Activated CD4-positive, alpha-beta memory T cell treated with anti-CD3 and anti-CD28 coated beads for 36 hours (primary cell): ENCODE measurements around the gene STIMATE. TPM values are rescaled to one million over a fixed set of nuclear protein-coding genes. Genes with fewer than 3 reads are reported as not detected.

Source experiments
- CTCF ChIA-PET: fragments of 350-600 bp; sonication (Branson Sonifier 250); formaldehyde crosslinking; loops from one replicate; lab custom pipeline; 2021; ENCODE audit warnings: antibody characterized with exemption, inconsistent platforms; lab: Charles Lee
- POLR2A ChIA-PET: fragments of 350-600 bp; sonication (Branson Sonifier 250); formaldehyde crosslinking; loops from one replicate; lab custom pipeline; 2021; ENCODE audit warnings: antibody characterized with exemption; lab: Charles Lee
- DNase-seq: peaks from one replicate; pipeline ENCODE4 v3.0.0-alpha.2; 2020
- H3K27ac Mint-ChIP-seq: one replicate; pipeline ENCODE4 v1.8.0; 2021; ENCODE audit warnings: mixed read lengths
- H3K27me3 Mint-ChIP-seq: one replicate; pipeline ENCODE4 v1.8.0; 2021; ENCODE audit warnings: mixed read lengths
- H3K36me3 Mint-ChIP-seq: one replicate; pipeline ENCODE4 v1.8.0; 2021; ENCODE audit warnings: mixed read lengths
- H3K4me1 Mint-ChIP-seq: one replicate; pipeline ENCODE4 v1.8.0; 2021; ENCODE audit warnings: low read depth, mixed read lengths
- H3K4me3 Mint-ChIP-seq: one replicate; pipeline ENCODE4 v1.8.0; 2021; ENCODE audit warnings: mild to moderate bottlenecking, mixed read lengths
- H3K9me3 Mint-ChIP-seq: one replicate; pipeline ENCODE4 v1.8.0; 2021; ENCODE audit warnings: mixed read lengths
- intact Hi-C: fragments of 100-400 bp; cut with micrococcal nuclease; formaldehyde crosslinking; loops from one replicate; pipeline ENCODE4 v1.15.1; 2023
- total RNA-seq, 2 experiments: library from RNA; stranded (reverse); gene quantifications; one replicate each; pipeline ENCODE4 v1.2.3, GENCODE V29; 2021

STIMATE gene
- total RNA-seq, 2 experiments from 2014 or later = 13.0 to 18.3 TPM

DNA sequence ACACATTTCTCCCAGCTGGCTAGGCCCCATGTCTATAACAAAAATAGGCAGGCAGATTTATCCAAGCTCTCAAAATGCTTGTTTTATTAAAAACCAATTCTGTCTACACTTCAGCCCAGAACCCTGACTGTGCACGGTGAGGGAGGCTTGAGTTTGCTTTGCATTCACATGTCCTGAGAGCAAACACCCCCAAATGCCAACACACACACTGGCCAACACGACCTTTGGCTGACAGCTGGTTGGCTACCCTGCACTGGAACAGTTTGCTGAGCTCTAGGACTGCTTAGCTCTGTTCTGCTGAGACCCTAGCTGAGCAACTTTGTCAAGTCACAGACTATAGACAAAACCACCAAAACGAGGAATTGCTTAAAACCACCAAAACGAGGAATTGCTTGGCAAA is 3.6 kb downstream of the STIMATE start:
- ChIA-PET CTCF (interaction anchor here (0.6 to 4.8 kb wide), 6 partner anchors 13 to 179 kb away, joined by 3 to 46 read pairs (median 6); no protein-coding TSS in a partner anchor), POLR2A (interaction anchor here (0.9 to 1.5 kb wide), 3 partner anchors 8 to 152 kb away, joined by 3 read pairs; partner anchors contain the start of genes NEK4 and SFMBT1)
- H3K36me3 Mint-ChIP-seq = no peaks in the 10 kb centered on the region
- no peak for DNase-seq
- peaks cover 76% of the 10 kb centered on the region for H3K4me1 Mint-ChIP-seq
- intact Hi-C loops = loop anchor here (2.0 to 10.0 kb wide), 4 partner anchors 41 to 361 kb away; partner anchors contain the start of genes NT5DC2, TKT and UQCC5
- H3K27ac Mint-ChIP-seq = peak overlapping the region; percentile 73
- H3K9me3 Mint-ChIP-seq = no peaks in the 10 kb centered on the region
- no peaks in the 10 kb centered on the region for H3K27me3 Mint-ChIP-seq
- peak overlapping the region; percentile 69 for H3K4me3 Mint-ChIP-seq

DNA sequence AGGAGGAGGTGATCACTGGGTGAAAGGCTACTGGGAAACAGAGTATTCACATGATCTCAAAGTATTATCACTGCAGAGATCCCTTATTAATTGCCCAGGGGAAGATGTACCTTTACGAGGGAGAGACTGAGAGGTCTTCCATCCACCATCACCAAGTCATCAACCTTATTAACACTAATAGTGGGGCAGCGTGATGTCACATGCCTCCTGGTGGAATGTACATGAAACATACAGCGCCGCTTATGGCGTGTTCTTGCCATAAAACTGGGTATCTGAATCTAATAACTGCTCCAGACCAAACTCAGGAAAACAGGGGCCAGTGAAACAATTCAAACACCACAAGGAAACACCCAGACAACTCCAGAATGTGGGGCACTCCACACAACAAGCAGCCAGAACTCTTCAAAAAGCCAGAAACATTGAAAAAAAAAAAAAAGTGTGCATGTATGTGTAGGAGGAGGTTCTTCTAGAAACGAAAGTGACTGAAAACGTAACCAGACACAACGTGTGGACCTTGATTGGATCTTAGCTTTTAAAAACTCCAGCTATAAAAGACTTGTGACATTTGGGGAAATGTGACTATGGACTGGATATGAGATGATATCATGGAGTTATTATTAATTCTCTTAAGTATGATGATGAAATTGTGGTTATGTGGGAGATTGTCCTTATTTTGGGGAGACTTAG is 4.6 kb downstream of the STIMATE start:
- no peaks in the 10 kb centered on the region for H3K9me3 Mint-ChIP-seq
- ChIA-PET POLR2A (interaction anchor here (0.9 to 1.5 kb wide), 4 partner anchors 9 to 153 kb away, joined by 3 read pairs; partner anchors contain the start of genes NEK4 and SFMBT1), CTCF (interaction anchor here (0.6 to 4.8 kb wide), 16 partner anchors 9 to 295 kb away, joined by 3 to 46 read pairs (median 4); no protein-coding TSS in a partner anchor)
- H3K4me3 Mint-ChIP-seq = peak overlapping the region; percentile 69
- DNase-seq = peak; percentile 38
- H3K4me1 Mint-ChIP-seq = peaks cover 71% of the 10 kb centered on the region
- H3K27ac Mint-ChIP-seq = peak overlapping the region; percentile 73
- intact Hi-C loops = loop anchor here (2.0 to 10.0 kb wide), 3 partner anchors 42 to 362 kb away; partner anchors contain the start of genes NT5DC2, TKT and UQCC5
- no peaks in the 10 kb centered on the region for H3K27me3 Mint-ChIP-seq
- H3K36me3 Mint-ChIP-seq = no peaks in the 10 kb centered on the region

DNA sequence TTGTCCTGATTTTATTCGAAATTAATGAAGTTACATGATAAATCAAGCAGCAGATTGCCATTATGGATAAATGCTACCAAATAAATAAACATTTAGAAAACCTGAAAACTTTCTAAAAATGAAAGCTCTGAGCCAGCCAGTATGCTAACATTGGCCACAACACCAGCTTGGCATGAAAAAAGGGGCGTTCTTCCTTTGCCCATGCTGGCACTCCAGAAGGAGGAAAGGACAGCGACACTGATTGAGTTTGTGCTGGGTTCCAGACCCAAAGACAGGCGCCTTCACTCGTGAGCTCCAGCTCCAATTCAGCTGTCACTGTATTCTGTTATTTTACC is 5.1 kb downstream of the STIMATE start:
- no peaks in the 10 kb centered on the region for H3K36me3 Mint-ChIP-seq
- H3K4me1 Mint-ChIP-seq = peaks cover 71% of the 10 kb centered on the region
- intact Hi-C loops = loop anchor here (2.0 to 10.0 kb wide), 3 partner anchors 43 to 363 kb away; partner anchors contain the start of genes NT5DC2, TKT and UQCC5

DNA sequence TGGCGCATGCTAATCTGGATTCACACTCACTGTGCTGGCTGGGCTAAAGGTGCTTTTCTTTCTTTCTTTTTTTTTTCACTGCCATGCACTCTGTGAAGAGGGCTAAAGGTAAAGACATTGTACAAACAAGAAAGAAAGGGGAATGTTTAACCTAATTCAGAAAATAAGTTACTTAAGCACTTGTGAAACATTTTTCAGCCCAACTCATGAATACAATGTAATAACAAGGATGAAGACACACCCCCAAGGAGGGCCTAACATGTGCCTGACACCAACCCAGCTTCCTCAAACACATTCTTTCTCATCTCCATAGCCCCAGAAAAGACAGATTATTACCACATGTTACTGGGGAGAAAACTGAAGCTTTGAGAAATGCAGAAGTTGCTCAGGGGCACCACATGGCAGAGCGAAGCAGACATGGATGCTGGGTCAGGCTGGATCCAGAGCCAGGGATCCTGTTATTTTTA is 5.7 kb downstream of the STIMATE start:
- H3K4me3 Mint-ChIP-seq = no peak overlapping the region
- H3K4me1 Mint-ChIP-seq = peaks cover 68% of the 10 kb centered on the region
- no peaks in the 10 kb centered on the region for H3K27me3 Mint-ChIP-seq
- CTCF ChIA-PET = interaction anchor here (0.7 to 4.8 kb wide), 3 partner anchors 11 to 39 kb away, joined by 3 to 46 read pairs (median 3); no protein-coding TSS in a partner anchor
- intact Hi-C loops = loop anchor here (1.0 to 10.0 kb wide), 5 partner anchors 11 to 363 kb away; partner anchors contain the start of genes NT5DC2, TKT and UQCC5
- DNase-seq = no peak
- H3K27ac Mint-ChIP-seq = peak overlapping the region; percentile 73
- H3K9me3 Mint-ChIP-seq = no peaks in the 10 kb centered on the region
- peaks cover 1% of the 10 kb centered on the region for H3K36me3 Mint-ChIP-seq
- POLR2A ChIA-PET = interaction anchor here (0.6 kb wide), 1 partner anchor 224 kb away, joined by 3 read pairs; no protein-coding TSS in a partner anchor

More for the DNA sequence above, 5.1 kb downstream of the STIMATE start:
- Mint-ChIP-seq H3K4me3 (peak overlapping the region; percentile 69), H3K9me3 (no peaks in the 10 kb centered on the region), H3K27me3 (no peaks in the 10 kb centered on the region), H3K27ac (peak overlapping the region; percentile 73)
- no peak for DNase-seq
- ChIA-PET CTCF (interaction anchor here (0.7 to 4.8 kb wide), 4 partner anchors 9 to 38 kb away, joined by 3 to 46 read pairs (median 3); no protein-coding TSS in a partner anchor), POLR2A (interaction anchor here (0.6 to 1.3 kb wide), 3 partner anchors 12 to 224 kb away, joined by 3 read pairs; partner anchors contain the start of gene NEK4)

DNA sequence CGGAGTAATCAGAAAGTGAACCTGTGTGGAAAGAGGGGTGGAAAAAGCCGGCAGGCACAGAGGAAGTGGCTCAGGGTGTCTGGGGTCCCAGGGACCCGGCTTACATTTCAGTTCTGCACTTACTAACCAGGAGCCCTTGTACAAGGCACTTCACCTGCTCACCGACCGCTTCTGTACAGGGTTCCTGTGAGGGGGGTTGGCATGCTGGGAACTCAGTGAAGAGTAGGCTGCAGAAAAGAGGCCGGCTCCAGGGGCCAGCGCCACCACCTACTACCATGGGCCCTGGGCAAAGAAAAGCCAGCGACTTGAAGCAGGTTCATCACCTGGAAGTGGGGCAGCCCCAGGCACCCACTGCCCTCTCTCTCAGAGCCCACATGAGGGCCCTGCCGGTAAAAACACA is 6.2 kb downstream of the STIMATE start:
- ChIA-PET POLR2A (no interaction called here), CTCF (interaction anchor here (4.8 kb wide), 1 partner anchor 11 kb away, joined by 46 read pairs; no protein-coding TSS in a partner anchor)
- peak overlapping the region; percentile 73 for H3K27ac Mint-ChIP-seq
- no peaks in the 10 kb centered on the region for H3K27me3 Mint-ChIP-seq
- DNase-seq = peak; percentile 73
- peaks cover 65% of the 10 kb centered on the region for H3K4me1 Mint-ChIP-seq
- H3K36me3 Mint-ChIP-seq = peaks cover 3% of the 10 kb centered on the region
- intact Hi-C loops = loop anchor here (1.0 to 10.0 kb wide), 4 partner anchors 11 to 364 kb away; partner anchors contain the start of genes NT5DC2, TKT and UQCC5
- H3K9me3 Mint-ChIP-seq = no peaks in the 10 kb centered on the region
- H3K4me3 Mint-ChIP-seq = no peak overlapping the region

DNA sequence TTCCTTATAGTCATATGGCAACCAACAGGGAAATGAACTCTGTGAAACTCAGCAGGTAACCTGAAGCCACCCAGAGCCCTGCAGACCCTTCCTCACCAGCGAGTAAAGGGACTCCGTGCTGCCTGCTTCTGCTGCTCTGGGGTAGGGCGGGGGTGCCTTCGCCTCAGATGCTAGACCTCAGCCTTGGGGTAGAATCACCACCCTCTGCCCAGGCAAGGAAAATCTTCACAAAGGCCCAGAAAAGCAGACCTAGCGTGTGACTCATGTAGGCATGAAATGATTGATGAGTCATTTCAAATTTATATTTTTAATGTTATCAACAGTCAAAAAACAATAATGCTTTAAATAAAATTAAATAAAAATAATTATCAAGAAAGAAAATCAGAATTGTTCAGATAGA is 6.6 kb downstream of the STIMATE start:
- DNase-seq = peak; percentile 70
- CTCF ChIA-PET = no interaction called here
- Mint-ChIP-seq H3K9me3 (no peaks in the 10 kb centered on the region), H3K36me3 (peaks cover 6% of the 10 kb centered on the region), H3K4me1 (peaks cover 60% of the 10 kb centered on the region), H3K27ac (peak overlapping the region; percentile 80), H3K4me3 (no peak overlapping the region), H3K27me3 (no peaks in the 10 kb centered on the region)
- intact Hi-C loops = loop anchor here (1.0 to 10.0 kb wide), 4 partner anchors 10 to 364 kb away; partner anchors contain the start of genes NT5DC2, TKT and UQCC5
- POLR2A ChIA-PET = no interaction called here

DNA sequence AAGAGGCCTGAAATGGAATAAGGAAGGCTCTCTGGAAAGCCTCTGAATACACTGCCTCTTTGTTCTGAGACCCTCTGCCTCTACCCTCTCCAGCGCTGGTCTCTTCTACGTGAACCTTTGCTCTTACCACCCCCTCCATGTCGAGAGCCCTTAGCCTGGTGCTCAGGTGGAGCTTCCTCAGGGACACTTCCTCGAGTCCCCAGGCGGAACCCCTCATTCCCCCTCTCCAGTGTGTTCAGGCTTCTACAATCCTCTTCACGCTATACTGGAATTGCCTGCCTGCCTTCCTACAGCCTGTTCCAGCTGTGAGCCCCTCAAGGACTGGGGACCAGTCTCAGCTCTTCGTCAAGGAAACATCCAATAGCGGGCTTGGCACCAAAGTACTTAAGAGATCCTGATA is 7.4 kb downstream of the STIMATE start:
- peaks cover 14% of the 10 kb centered on the region for H3K36me3 Mint-ChIP-seq
- H3K4me1 Mint-ChIP-seq = peaks cover 52% of the 10 kb centered on the region
- no peak overlapping the region for H3K27ac Mint-ChIP-seq
- no peak overlapping the region for H3K4me3 Mint-ChIP-seq
- H3K27me3 Mint-ChIP-seq = no peaks in the 10 kb centered on the region
- intact Hi-C loops = loop anchor here (10.0 kb wide), 2 partner anchors 355 to 365 kb away; partner anchors contain the start of genes NT5DC2, TKT and UQCC5
- H3K9me3 Mint-ChIP-seq = no peaks in the 10 kb centered on the region
- DNase-seq = no peak
- POLR2A ChIA-PET = interaction anchor here (1.4 kb wide), 1 partner anchor 184 kb away, joined by 3 read pairs; the partner anchor contains the start of genes GLT8D1 and SPCS1
- CTCF ChIA-PET = interaction anchor here (1.9 kb wide), 1 partner anchor 9 kb away, joined by 6 read pairs; no protein-coding TSS in a partner anchor

DNA sequence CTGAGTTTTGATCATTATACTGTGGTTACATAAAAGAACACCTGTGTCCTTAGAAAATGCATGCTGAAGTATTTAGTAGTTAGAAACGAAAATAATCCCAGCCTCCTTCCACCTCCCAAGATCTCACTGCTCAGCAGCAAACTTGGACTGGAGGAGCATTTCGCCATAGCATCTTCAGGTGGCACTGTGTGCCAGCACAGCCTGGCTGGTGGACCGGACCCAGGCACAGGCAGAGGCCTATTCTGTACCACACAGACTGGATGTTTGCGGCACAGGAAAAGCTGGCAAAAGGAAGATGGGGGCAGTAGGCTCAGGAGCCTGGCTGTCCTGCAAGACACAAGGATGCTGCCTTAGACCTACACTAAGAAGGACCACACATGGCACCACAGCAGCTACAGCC is 10.2 kb downstream of the STIMATE start:
- Mint-ChIP-seq H3K27ac (no peak overlapping the region), H3K27me3 (no peaks in the 10 kb centered on the region), H3K4me1 (peaks cover 25% of the 10 kb centered on the region), H3K36me3 (peaks cover 19% of the 10 kb centered on the region), H3K9me3 (no peaks in the 10 kb centered on the region), H3K4me3 (no peak overlapping the region)
- DNase-seq = no peak
- CTCF ChIA-PET = no interaction called here
- POLR2A ChIA-PET = no interaction called here
- intact Hi-C loops = no loop called here

DNA sequence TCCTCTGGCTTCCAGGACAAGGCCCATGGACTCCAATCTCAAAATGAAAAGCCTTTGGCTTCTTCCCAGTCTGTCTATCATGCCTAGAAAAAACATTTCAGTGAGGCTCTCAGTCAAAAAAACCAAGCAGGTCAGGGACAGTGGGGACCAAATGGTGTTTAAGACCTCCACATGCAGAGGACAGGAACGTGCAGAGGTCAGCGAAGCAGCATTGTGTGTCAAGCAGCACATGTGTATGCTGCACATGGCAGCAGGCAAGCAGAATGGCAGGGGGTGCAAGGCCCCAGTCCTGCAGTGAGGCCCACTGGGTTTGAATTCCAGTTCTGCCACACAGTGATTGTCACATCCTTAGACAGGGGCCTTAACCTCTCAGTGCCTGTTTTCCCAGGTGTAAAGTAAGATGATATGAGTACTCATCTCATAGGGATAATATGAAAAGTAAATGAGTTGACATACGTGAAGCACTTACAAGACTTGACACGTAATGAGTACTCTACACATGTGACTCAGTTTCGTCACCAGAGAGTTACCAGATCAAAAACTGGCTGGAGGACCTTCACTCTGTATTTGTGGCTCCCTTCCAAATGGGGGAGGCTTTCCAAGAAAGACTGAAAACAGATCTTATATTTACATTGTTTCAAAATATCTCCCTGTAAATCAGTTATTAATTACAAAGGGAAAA is 11.2 kb downstream of the STIMATE start:
- ChIA-PET POLR2A (no interaction called here), CTCF (no interaction called here)
- H3K36me3 Mint-ChIP-seq = peaks cover 19% of the 10 kb centered on the region
- intact Hi-C loops = no loop called here
- no peaks in the 10 kb centered on the region for H3K9me3 Mint-ChIP-seq
- peaks cover 15% of the 10 kb centered on the region for H3K4me1 Mint-ChIP-seq
- H3K4me3 Mint-ChIP-seq = no peak overlapping the region
- no peaks in the 10 kb centered on the region for H3K27me3 Mint-ChIP-seq
- DNase-seq = no peak
- no peak overlapping the region for H3K27ac Mint-ChIP-seq

DNA sequence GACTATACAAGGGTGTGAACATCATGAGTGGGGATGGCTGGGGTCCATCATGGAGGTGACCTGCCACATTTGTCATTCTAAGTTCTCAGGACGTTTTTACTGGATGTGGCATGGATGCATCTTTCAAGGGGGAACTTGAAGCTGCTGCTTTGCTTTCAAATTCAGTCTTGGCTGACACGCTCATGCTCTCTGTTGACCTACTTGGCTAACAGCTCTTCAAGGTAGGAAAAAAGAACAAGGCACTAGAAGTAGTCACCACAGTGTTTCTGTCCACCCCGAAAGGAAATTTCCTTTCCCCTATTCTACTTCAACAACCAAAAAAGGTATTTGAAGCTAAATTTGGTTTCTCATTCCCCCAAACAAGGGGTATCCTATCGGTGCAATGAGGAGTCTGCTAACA is 15.0 kb downstream of the STIMATE start:
- no peak for DNase-seq
- H3K4me3 Mint-ChIP-seq = no peak overlapping the region
- ChIA-PET CTCF (interaction anchor here (7.0 kb wide), 1 partner anchor 11 kb away, joined by 46 read pairs; no protein-coding TSS in a partner anchor), POLR2A (no interaction called here)
- H3K9me3 Mint-ChIP-seq = no peaks in the 10 kb centered on the region
- peaks cover 13% of the 10 kb centered on the region for H3K4me1 Mint-ChIP-seq
- H3K27me3 Mint-ChIP-seq = no peaks in the 10 kb centered on the region
- intact Hi-C loops = no loop called here
- H3K36me3 Mint-ChIP-seq = peaks cover 22% of the 10 kb centered on the region
- no peak overlapping the region for H3K27ac Mint-ChIP-seq

DNA sequence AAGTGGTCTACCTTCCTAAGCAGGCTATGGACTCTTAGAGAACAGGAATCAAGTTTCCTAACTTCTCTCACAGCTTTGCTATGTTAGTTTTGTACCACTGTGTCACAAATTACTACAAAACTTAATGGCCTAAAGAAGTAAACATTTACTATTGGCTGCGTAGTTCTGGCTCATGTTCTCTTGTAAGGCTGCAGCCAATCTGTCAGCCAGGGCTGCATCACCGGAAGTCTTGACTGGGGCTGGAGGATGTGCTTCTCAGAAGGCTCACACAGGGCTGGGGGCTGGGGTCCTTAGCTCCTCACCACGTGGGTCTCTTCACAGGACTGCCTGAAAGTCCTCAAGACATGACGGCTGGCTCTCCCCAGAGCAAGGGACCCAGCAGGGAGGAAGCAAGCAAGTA is 15.5 kb downstream of the STIMATE start:
- Mint-ChIP-seq H3K36me3 (peaks cover 22% of the 10 kb centered on the region), H3K27me3 (no peaks in the 10 kb centered on the region), H3K4me1 (peaks cover 13% of the 10 kb centered on the region), H3K9me3 (no peaks in the 10 kb centered on the region), H3K27ac (no peak overlapping the region), H3K4me3 (no peak overlapping the region)
- DNase-seq = no peak
- ChIA-PET POLR2A (no interaction called here), CTCF (interaction anchor here (1.4 to 7.0 kb wide), 3 partner anchors 7 to 53 kb away, joined by 4 to 46 read pairs (median 6); no protein-coding TSS in a partner anchor)
- intact Hi-C loops = no loop called here
